HEK293 (cell line): ENCODE data around the gene WRAP73.
A peak's percentile ranks its signal among the peaks of the same experiment; 100 is the strongest.

Experiments
- CTCF ChIA-PET: fragments of 350-600 bp; formaldehyde crosslinking; extraction: SDS; loops from one replicate; lab custom pipeline; 2021; ENCODE audit warnings: antibody characterized with exemption; lab: Yijun Ruan, JAX
- POLR2A ChIA-PET: fragments of 300-600 bp; formaldehyde crosslinking; extraction: SDS; loops from one replicate; lab custom pipeline; 2020; ENCODE audit warnings: antibody characterized with exemption, inconsistent platforms; lab: Yijun Ruan, JAX
- H3K27ac ChIP-seq: fragments of 200-500 bp; sonication (Bioruptor generic); 2 replicates; pipeline ENCODE4 v1.5.1; 2014; ENCODE audit warnings: low read depth, low read length, control low read depth, inconsistent platforms; ENCODE audit errors: extremely low read depth
- H3K36me3 ChIP-seq, 2 experiments: fragments of 200-500 bp in 1 of 2; sonication (Bioruptor generic) in 1 of 2; 1 replicate in 1 of 2; 2 replicates in 1 of 2; pipeline ENCODE4 v1.5.1; 2014 to 2017; ENCODE audit warnings: inconsistent platforms in 2 of 2, low read length in 2 of 2; ENCODE audit not compliant: control insufficient read depth in 2 of 2, insufficient read depth in 1 of 2
- H3K4me1 ChIP-seq: fragments of 200-500 bp; sonication (Bioruptor generic); 2 replicates; pipeline ENCODE4 v1.5.1; 2014; ENCODE audit warnings: mild to moderate bottlenecking, low read length, inconsistent platforms; ENCODE audit not compliant: control insufficient read depth, insufficient read depth
- H3K4me3 ChIP-seq: 2 replicates; pipeline ENCODE4 v1.5.1; 2011; ENCODE audit warnings: low read depth, mild to moderate bottlenecking, control low read depth, low read length, moderate library complexity
- H3K9me3 ChIP-seq: fragments of 200-500 bp; sonication (Bioruptor generic); 2 replicates; pipeline ENCODE4 v1.5.1; 2014; ENCODE audit warnings: low read depth, low read length, inconsistent platforms; ENCODE audit not compliant: control insufficient read depth, insufficient read depth
- EGR2 ChIP-seq: fragments of 450-650 bp; formaldehyde crosslinking; IDR thresholded peaks from 2 replicates; pipeline ENCODE4 v1.5.1; 2016; ENCODE audit warnings: low read depth, missing biosample characterization, missing genetic modification characterization
- HOXA7 ChIP-seq: sonication (generic); formaldehyde crosslinking; IDR thresholded peaks from 2 replicates; pipeline ENCODE4 v1.8.1; 2022; ENCODE audit warnings: missing genetic modification reagents, borderline replicate concordance
- KLF10 ChIP-seq: fragments of 450-650 bp; IDR thresholded peaks from 2 replicates; pipeline ENCODE4 v1.5.1; 2018; ENCODE audit warnings: missing biosample characterization, mild to moderate bottlenecking, missing genetic modification characterization
- SALL2 ChIP-seq: fragments of 450-650 bp; formaldehyde crosslinking; IDR thresholded peaks from 2 replicates; pipeline ENCODE4 v1.5.0; 2017; ENCODE audit warnings: missing biosample characterization, mild to moderate bottlenecking, missing genetic modification characterization, borderline replicate concordance
- SP7 ChIP-seq: fragments of 450-650 bp; formaldehyde crosslinking; IDR thresholded peaks from 2 replicates; pipeline ENCODE4 v1.5.1; 2016; ENCODE audit warnings: missing biosample characterization, missing genetic modification characterization
- ZFHX2 ChIP-seq: fragments of 450-650 bp; formaldehyde crosslinking; conservative IDR thresholded peaks from 2 replicates; pipeline ENCODE4 v1.5.1; 2016; ENCODE audit warnings: missing biosample characterization, missing genetic modification characterization
- ZFP69B ChIP-seq: fragments of 450-650 bp; formaldehyde crosslinking; IDR thresholded peaks from 2 replicates; pipeline ENCODE4 v1.5.1; 2016; ENCODE audit warnings: missing biosample characterization, missing genetic modification characterization
- ZIC2 ChIP-seq: fragments of 450-650 bp; formaldehyde crosslinking; IDR thresholded peaks from 2 replicates; pipeline ENCODE4 v1.5.1; 2016; ENCODE audit warnings: missing biosample characterization, missing genetic modification characterization
- ZNF121 ChIP-seq: fragments of 450-650 bp; formaldehyde crosslinking; IDR thresholded peaks from 2 replicates; pipeline ENCODE4 v1.5.1; 2016; ENCODE audit warnings: missing biosample characterization, missing genetic modification characterization
- ZNF2 ChIP-seq: fragments of 450-650 bp; formaldehyde crosslinking; IDR thresholded peaks from 2 replicates; pipeline ENCODE4 v1.5.1; 2016; ENCODE audit warnings: missing biosample characterization, missing genetic modification characterization
- ZNF223 ChIP-seq: fragments of 450-650 bp; formaldehyde crosslinking; IDR thresholded peaks from 2 replicates; pipeline ENCODE4 v1.5.1; 2016; ENCODE audit warnings: missing biosample characterization, missing genetic modification characterization
- ZNF23 ChIP-seq: fragments of 450-650 bp; formaldehyde crosslinking; IDR thresholded peaks from 2 replicates; pipeline ENCODE4 v1.5.1; 2016; ENCODE audit warnings: missing biosample characterization, missing genetic modification characterization, borderline replicate concordance
- ZNF404 ChIP-seq: fragments of 450-650 bp; formaldehyde crosslinking; IDR thresholded peaks from 2 replicates; pipeline ENCODE4 v1.5.1; 2017; ENCODE audit warnings: missing biosample characterization, missing genetic modification characterization
- ZNF521 ChIP-seq: fragments of 450-650 bp; formaldehyde crosslinking; IDR thresholded peaks from 2 replicates; pipeline ENCODE4 v1.5.1; 2017; ENCODE audit warnings: missing biosample characterization, mild to moderate bottlenecking, missing genetic modification characterization
- ZNF626 ChIP-seq: fragments of 450-650 bp; sonication (Bioruptor Pico); formaldehyde crosslinking; IDR thresholded peaks from 2 replicates; pipeline ENCODE4 v1.5.1; 2018; ENCODE audit warnings: missing biosample characterization, missing genetic modification characterization, inconsistent platforms
- ZNF658 ChIP-seq: fragments of 450-650 bp; formaldehyde crosslinking; IDR thresholded peaks from 2 replicates; pipeline ENCODE4; 2016; ENCODE audit warnings: missing biosample characterization, missing genetic modification characterization
- ZNF76 ChIP-seq: fragments of 450-650 bp; formaldehyde crosslinking; IDR thresholded peaks from 2 replicates; pipeline ENCODE4; 2016; ENCODE audit warnings: low read depth, missing biosample characterization, missing genetic modification characterization, borderline replicate concordance
- ZSCAN16 ChIP-seq: fragments of 450-650 bp; formaldehyde crosslinking; IDR thresholded peaks from 2 replicates; pipeline ENCODE4 v1.5.1; 2016; ENCODE audit warnings: missing biosample characterization, missing genetic modification characterization
- TF ChIP-seq, protein P1 (sequence below): fragments of 450-650 bp; formaldehyde crosslinking; IDR thresholded peaks from 2 replicates; pipeline ENCODE4 v1.5.1; 2016; ENCODE audit warnings: missing biosample characterization, missing genetic modification characterization
- TF ChIP-seq, protein P2 (sequence below): fragments of 450-650 bp; formaldehyde crosslinking; IDR thresholded peaks from 2 replicates; pipeline ENCODE4 v1.5.1; 2016; ENCODE audit warnings: missing biosample characterization, missing genetic modification characterization

WRAP73 gene

DNA sequence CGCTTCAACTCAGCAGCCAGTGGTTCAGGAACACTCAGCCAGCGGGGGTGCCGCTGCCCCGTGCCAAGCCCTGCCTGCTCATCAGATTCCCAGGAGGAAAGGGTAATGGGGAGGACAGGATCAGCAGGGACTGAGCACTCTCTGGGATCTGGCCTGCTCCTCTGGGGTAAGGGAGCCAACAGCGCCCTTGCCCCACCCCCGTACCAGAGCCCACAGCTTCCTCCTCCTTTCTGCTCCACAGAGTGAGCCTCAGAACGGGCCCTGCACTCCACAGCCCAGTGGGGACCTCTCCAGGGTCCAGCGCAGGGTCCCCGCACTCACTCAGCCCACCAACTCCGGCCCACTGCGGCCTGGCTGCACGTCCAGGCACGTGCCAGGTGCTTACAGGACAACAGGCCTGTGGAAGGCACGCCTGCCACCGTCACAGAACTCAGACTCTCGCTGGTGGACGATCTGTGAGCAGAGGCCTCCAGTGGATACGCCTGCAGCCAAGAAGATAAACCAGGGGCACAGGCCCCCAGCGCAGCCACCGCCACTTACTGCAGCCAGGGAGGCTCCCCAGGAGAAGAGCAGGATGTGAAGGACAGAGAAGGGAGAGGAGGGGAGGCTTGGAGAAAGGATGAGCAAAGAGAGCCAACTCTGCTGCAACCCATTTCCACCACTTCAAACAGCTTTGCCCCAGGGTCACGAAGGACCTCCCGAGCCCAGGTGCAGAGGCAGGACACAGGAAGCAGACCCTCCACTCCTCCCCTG, 40.7 kb downstream of the WRAP73 start:
- ChIA-PET POLR2A (no interaction called here), CTCF (interaction anchor here (0.9 to 2.4 kb wide), 3 partner anchors 10 to 118 kb away, joined by 3 to 10 read pairs (median 9); no protein-coding TSS in a partner anchor)
- Histone ChIP-seq H3K27ac (no peak overlapping the region), H3K9me3 (no peaks in the 10 kb centered on the region), H3K4me3 (no peak overlapping the region), H3K4me1 (no peaks in the 10 kb centered on the region; the same call in 1 of the 2 replicates), H3K36me3 (no peaks in the 10 kb centered on the region)
- no peak for TF ChIP-seq ZNF404
- TF ChIP-seq ZIC2 (tag by site-specific recombination): peak; percentile 52
- no peak for TF ChIP-seq ZNF223 (tag by site-specific recombination)
- no peak for TF ChIP-seq ZNF521 (tag by site-specific recombination)
- TF ChIP-seq ZFHX2 (tag by site-specific recombination): 0 out of 2 replicates have a peak, but pooled peaks have one; percentile 15

DNA sequence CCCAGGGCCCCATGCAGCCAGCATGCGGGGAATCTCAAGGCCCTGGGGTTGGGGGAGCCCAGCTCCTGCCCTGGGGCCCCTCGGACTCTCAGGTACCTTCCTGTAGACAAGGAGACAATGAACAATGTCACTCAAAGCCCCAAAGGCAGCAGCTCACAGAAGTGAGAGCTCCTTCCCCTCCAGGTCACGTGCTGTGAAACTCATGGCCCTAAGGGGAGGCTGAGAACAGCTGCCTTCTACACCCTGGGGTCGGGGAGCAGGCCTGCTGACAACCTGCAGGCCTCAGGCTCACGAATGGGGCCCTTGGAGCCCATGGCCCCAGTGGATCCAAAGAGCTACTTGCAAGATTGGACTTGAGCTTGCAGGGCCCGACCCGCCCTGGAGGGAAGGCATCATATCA, 41.7 kb downstream of the WRAP73 start:
- ChIA-PET CTCF (interaction anchor here (0.6 to 2.4 kb wide), 4 partner anchors 11 to 117 kb away, joined by 3 to 10 read pairs (median 3); no protein-coding TSS in a partner anchor), POLR2A (no interaction called here)
- Histone ChIP-seq H3K4me3 (no peak overlapping the region), H3K4me1 (no peaks in the 10 kb centered on the region; the same call in 1 of the 2 replicates), H3K9me3 (no peaks in the 10 kb centered on the region), H3K36me3 (no peaks in the 10 kb centered on the region), H3K27ac (no peak overlapping the region)
- TF ChIP-seq KLF10 (tag by site-specific recombination): no peak
- no peak for TF ChIP-seq ZSCAN16

DNA sequence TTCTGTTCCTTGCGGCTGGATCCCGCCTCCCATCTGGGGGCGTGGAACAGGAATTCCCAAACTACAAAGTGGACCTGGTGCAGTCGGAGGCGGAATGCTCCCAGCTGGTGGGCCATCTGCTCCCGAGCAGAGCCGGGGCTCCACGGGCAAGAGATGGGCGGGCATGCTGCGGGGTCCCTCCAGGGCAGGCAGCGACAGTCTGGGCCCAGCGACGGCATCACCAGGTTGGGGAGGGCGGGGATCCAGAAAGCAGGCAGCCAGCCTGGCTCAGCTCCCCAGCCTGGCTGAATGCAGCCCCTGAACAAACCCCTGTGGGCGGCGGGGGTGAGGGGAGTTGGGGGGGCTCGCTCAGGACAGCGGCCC, 42.2 kb downstream of the WRAP73 start:
- H3K4me3 ChIP-seq: no peak overlapping the region
- H3K9me3 ChIP-seq: no peaks in the 10 kb centered on the region
- CTCF ChIA-PET: interaction anchor here (0.6 to 2.4 kb wide), 3 partner anchors 12 to 19 kb away, joined by 3 to 10 read pairs (median 3); no protein-coding TSS in a partner anchor
- H3K36me3 ChIP-seq: no peaks in the 10 kb centered on the region
- no peaks in the 10 kb centered on the region for H3K4me1 ChIP-seq
- POLR2A ChIA-PET: no interaction called here
- H3K27ac ChIP-seq: no peak overlapping the region
- TF ChIP-seq ZNF76: no peak
- no peak for TF ChIP-seq ZNF626 (tag by site-specific recombination)
- TF ChIP-seq ZNF2: no peak
- peak; percentile 43 for TF ChIP-seq EGR2 (tag by site-specific recombination)
- no peak for TF ChIP-seq ZFP69B (tag by site-specific recombination)
- TF ChIP-seq, protein P1, sequence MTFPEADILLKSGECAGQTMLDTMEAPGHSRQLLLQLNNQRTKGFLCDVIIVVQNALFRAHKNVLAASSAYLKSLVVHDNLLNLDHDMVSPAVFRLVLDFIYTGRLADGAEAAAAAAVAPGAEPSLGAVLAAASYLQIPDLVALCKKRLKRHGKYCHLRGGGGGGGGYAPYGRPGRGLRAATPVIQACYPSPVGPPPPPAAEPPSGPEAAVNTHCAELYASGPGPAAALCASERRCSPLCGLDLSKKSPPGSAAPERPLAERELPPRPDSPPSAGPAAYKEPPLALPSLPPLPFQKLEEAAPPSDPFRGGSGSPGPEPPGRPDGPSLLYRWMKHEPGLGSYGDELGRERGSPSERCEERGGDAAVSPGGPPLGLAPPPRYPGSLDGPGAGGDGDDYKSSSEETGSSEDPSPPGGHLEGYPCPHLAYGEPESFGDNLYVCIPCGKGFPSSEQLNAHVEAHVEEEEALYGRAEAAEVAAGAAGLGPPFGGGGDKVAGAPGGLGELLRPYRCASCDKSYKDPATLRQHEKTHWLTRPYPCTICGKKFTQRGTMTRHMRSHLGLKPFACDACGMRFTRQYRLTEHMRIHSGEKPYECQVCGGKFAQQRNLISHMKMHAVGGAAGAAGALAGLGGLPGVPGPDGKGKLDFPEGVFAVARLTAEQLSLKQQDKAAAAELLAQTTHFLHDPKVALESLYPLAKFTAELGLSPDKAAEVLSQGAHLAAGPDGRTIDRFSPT: no peak
- TF ChIP-seq SP7 (tag by site-specific recombination): no peak
- TF ChIP-seq ZNF23 (tag by site-specific recombination): no peak
- no peak for TF ChIP-seq HOXA7 (CRISPR knock-in tag)
- TF ChIP-seq ZFHX2 (tag by site-specific recombination): peak; percentile 44
- no peak for TF ChIP-seq ZNF121 (tag by site-specific recombination)
- no peak for TF ChIP-seq ZNF658 (tag by site-specific recombination)
- TF ChIP-seq ZSCAN16: no peak
- TF ChIP-seq, protein P2, sequence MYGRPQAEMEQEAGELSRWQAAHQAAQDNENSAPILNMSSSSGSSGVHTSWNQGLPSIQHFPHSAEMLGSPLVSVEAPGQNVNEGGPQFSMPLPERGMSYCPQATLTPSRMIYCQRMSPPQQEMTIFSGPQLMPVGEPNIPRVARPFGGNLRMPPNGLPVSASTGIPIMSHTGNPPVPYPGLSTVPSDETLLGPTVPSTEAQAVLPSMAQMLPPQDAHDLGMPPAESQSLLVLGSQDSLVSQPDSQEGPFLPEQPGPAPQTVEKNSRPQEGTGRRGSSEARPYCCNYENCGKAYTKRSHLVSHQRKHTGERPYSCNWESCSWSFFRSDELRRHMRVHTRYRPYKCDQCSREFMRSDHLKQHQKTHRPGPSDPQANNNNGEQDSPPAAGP (tag by site-specific recombination): no peak
- TF ChIP-seq SALL2 (tag by site-specific recombination): no peak
- TF ChIP-seq, all 188 proteins: peak for 2
